Measurements from ENCODE around the gene ZBTB6. TPM values are rescaled to one million over a fixed set of nuclear protein-coding genes. Genes with fewer than 3 reads are reported as not detected.

Gene ZBTB6
- total and polyA plus RNA-seq, 2 of the 8 experiments (the other 6 are each of a cell fraction or from before 2014, with no cell fraction given): 2.0 to 10.0 TPM

GRCh38 chr9:122939601-122940000, 26.5 kb upstream of the ZBTB6 start:
- Histone ChIP-seq H3K4me2 (ENCODE audit: insufficient read depth in 1 of 2, low read depth in 2 of 2, low read length in 2 of 2) (peak overlapping the region in 1 of 2 experiments; percentile 98; a peak in 2 of 4 replicates), H3K4ac (replicated peaks; ENCODE audit: insufficient read length, low read depth, low read length) (no peak overlapping the region), H2BK12ac (ENCODE audit: low read depth, low read length) (no peak overlapping the region; the same call in 1 of the 2 replicates), H2BK120ac (replicated peaks; ENCODE audit: low read depth, low read length) (no peak overlapping the region), H2AK5ac (ENCODE audit: low read depth, low read length) (no peak overlapping the region), H3K14ac (ENCODE audit: insufficient read length) (no peak overlapping the region), H3K27me3 (replicated peaks in 1 of 4; ENCODE audit: control insufficient read depth in 3 of 4, extremely low read depth in 1 of 4, insufficient read depth in 3 of 4, low read length in 3 of 4) (no peaks in the 10 kb centered on the region), H3K56ac (replicated peaks; ENCODE audit: insufficient read length, low read depth, low read length) (no peak overlapping the region), H3K27ac (ENCODE audit: low read depth, low read length) (no peak overlapping the region), H2AFZ (ENCODE audit: low read length) (no peak overlapping the region), H3K23ac (ENCODE audit: insufficient read length) (no peak overlapping the region), H4K20me1 (replicated peaks in 1 of 2; ENCODE audit: control insufficient read depth in 1 of 2, insufficient read depth in 2 of 2, low read length in 2 of 2) (peaks cover 4 to 5% of the 10 kb centered on the region in 2 experiments), H3K9me3 (ENCODE audit: insufficient read depth in 2 of 2, low read depth in 1 of 2, low read length in 1 of 2) (no peaks in the 10 kb centered on the region), H3K79me1 (ENCODE audit: low read depth, low read length) (0 out of 2 replicates have a peak, but pooled peaks cover 3% of the 10 kb centered on the region), H3K36me3 (ENCODE audit: control insufficient read depth in 2 of 4, insufficient read depth in 4 of 4, low read length in 3 of 4) (peaks cover 8 to 19% (median 9%) of the 10 kb centered on the region in 4 experiments; a peak in 7 of 8 replicates), H3K23me2 (ENCODE audit: low read depth, low read length) (peaks cover 3% of the 10 kb centered on the region), H3K4me1 (replicated peaks in 1 of 4; ENCODE audit: control insufficient read depth in 3 of 4, insufficient read depth in 4 of 4, low read length in 3 of 4) (peaks cover 0 to 3% (median 2%) of the 10 kb centered on the region in 4 experiments; a peak in 3 of 7 replicates), H3K18ac (ENCODE audit: extremely low read depth, low read length) (no peak overlapping the region), H2BK15ac (ENCODE audit: low read length) (no peak overlapping the region), H2BK20ac (ENCODE audit: low read length) (no peak overlapping the region), H4K8ac (ENCODE audit: extremely low read depth, insufficient read depth, low read length) (no peak overlapping the region), H2BK5ac (ENCODE audit: low read depth, low read length) (no peak overlapping the region), H3K79me2 (ENCODE audit: control insufficient read depth in 1 of 2, insufficient read depth in 2 of 2, low read length in 2 of 2) (peaks cover 24 to 52% of the 10 kb centered on the region in 2 experiments), H3K4me3 (ENCODE audit: extremely low read depth in 1 of 4, insufficient read depth in 2 of 4, low read depth in 3 of 4, low read length in 4 of 4) (no peak overlapping the region), H3K9ac (replicated peaks in 1 of 4; ENCODE audit: extremely low read depth in 1 of 4, low read depth in 3 of 4, low read length in 3 of 4) (no peak overlapping the region), H4K5ac (ENCODE audit: insufficient read length, low read depth, low read length) (no peak overlapping the region), H4K91ac (replicated peaks; ENCODE audit: insufficient read length, low read length) (no peak overlapping the region)
- FAIRE-seq (no peak), DNase-seq (ENCODE audit: low read depth in 1 of 2, low spot score in 2 of 2) (no peak)
- 88% methylated on average over 4 of the region's 4 CpGs; no CpG with 5 or more reads in 1 of the 2 experiments for WGBS, 2 experiments (ENCODE audit: extremely low coverage in 1 of 2, insufficient coverage in 1 of 2, insufficient read length in 1 of 2, insufficient replicate concordance in 2 of 2, low coverage in 1 of 2, low lambda C conversion rate in 2 of 2, missing lambda C conversion rate in 1 of 2)
- ChIA-PET POLR2A (ENCODE audit: partially characterized antibody) (interaction anchor here (0.5 to 6.2 kb wide), 6 partner anchors 8 to 76 kb away, joined by 3 to 79 read pairs (median 8); partner anchors contain the start of genes RC3H2 and ZBTB26), CTCF (ENCODE audit: partially characterized antibody) (no interaction called here)
- no peak for TF ChIP-seq RNF2 (IDR thresholded peaks at IDR 0.05; ENCODE audit: borderline replicate concordance, low read depth, low read length, missing control alignments, poor library complexity, severe bottlenecking)
- no peak for TF ChIP-seq RBBP5 (IDR thresholded peaks at IDR 0.05; ENCODE audit: borderline replicate concordance, low read depth, low read length)
- TF ChIP-seq NRF1 (IDR thresholded peaks at IDR 0.05; ENCODE audit: low read depth, low read length): no peak
- no peak for TF ChIP-seq BCL11A (IDR thresholded peaks at IDR 0.05; ENCODE audit: low read depth in 2 of 2, low read length in 2 of 2)
- TF ChIP-seq ATF3 (IDR thresholded peaks at IDR 0.05; ENCODE audit: insufficient read depth, low read depth, low read length): no peak
- no peak for TF ChIP-seq ATF2 (IDR thresholded peaks at IDR 0.05; ENCODE audit: low read length)
- TF ChIP-seq BRCA1 (IDR thresholded peaks at IDR 0.05; ENCODE audit: low read depth, low read length): no peak
- no peak for TF ChIP-seq NANOG (IDR thresholded peaks at IDR 0.05; ENCODE audit: insufficient read depth, low read depth, low read length, poor library complexity, severe bottlenecking)

Data from H1 (cell line).